GM12878 (cell line): ENCODE data around the gene CRIM1. TPM values are rescaled to one million over a fixed set of nuclear protein-coding genes. Genes with fewer than 3 reads are reported as not detected.

ENCODE experiments used
- ATAC-seq: fragments of 200-7000 bp; cut with Tn5 transposase; 3 replicates; pipeline ENCODE4 v1.9.1; 2020; ENCODE audit warnings: mild to moderate bottlenecking, moderate library complexity
- BruUV-seq: library from RNA; stranded (reverse); fragments of 400-500 nt; replicated peaks from 2 replicates; lab custom pipeline; 2021; lab: Mats Ljungman, UMichigan
- CTCF ChIA-PET: fragments of 300-600 bp; sonication (Branson Sonifier 250); formaldehyde crosslinking; extraction: SDS; loops from one replicate; lab custom pipeline; 2021; ENCODE audit warnings: inconsistent platforms; lab: Yijun Ruan, JAX
- POLR2A ChIA-PET: fragments of 350-600 bp; formaldehyde crosslinking; extraction: SDS; loops from one replicate; lab custom pipeline; 2021; ENCODE audit warnings: inconsistent platforms; lab: Charles Lee
- RAD21 ChIA-PET: fragments of 300-600 bp; sonication (Branson Sonifier 250); formaldehyde crosslinking; loops from one replicate; lab custom pipeline; 2023; ENCODE audit warnings: antibody characterized with exemption; ENCODE audit not compliant: unreplicated experiment; lab: Charles Lee
- SMC1A ChIA-PET: fragments of 300-600 bp; sonication (Branson Sonifier 250); formaldehyde crosslinking; loops from one replicate; lab custom pipeline; 2023; ENCODE audit not compliant: unreplicated experiment, uncharacterized antibody; lab: Charles Lee
- DNase-seq: peaks from one replicate; pipeline ENCODE4 v3.0.0-alpha.2; 2011; ENCODE audit warnings: low read depth, low spot score
- FAIRE-seq: peaks from 3 replicates; lab custom pipeline; 2011; peaks lifted over from hg19 to GRCh38; lab: Jason Lieb, UNC
- H2AFZ ChIP-seq: 2 replicates; pipeline ENCODE4 v1.6.0; 2011; ENCODE audit warnings: low read depth, low read length, control low read depth; ENCODE audit not compliant: control insufficient read depth
- H3K27ac ChIP-seq: 2 replicates; pipeline ENCODE4 v1.5.1; 2011; ENCODE audit warnings: control low read depth; ENCODE audit not compliant: control insufficient read depth, insufficient read depth
- H3K27me3 ChIP-seq, 2 experiments: replicated peaks in 1 of 2; 2 replicates each; pipeline versions ENCODE4 v1.6.0 to v1.6.1; 2011; ENCODE audit warnings: low read length in 1 of 2; ENCODE audit not compliant: control insufficient read depth in 2 of 2, insufficient read depth in 2 of 2
- H3K36me3 ChIP-seq, 2 experiments: 2 replicates each; pipeline ENCODE4 v1.5.1; 2011; ENCODE audit warnings: low read length in 1 of 2; ENCODE audit not compliant: control insufficient read depth in 2 of 2, insufficient read depth in 2 of 2
- H3K4me1 ChIP-seq: 2 replicates; pipeline ENCODE4 v1.6.1; 2011; ENCODE audit warnings: mild to moderate bottlenecking, low read length, moderate library complexity, mixed read lengths; ENCODE audit not compliant: control insufficient read depth, insufficient read depth
- H3K4me2 ChIP-seq: 2 replicates; pipeline ENCODE4 v1.6.0; 2011; ENCODE audit warnings: control low read depth; ENCODE audit not compliant: control insufficient read depth, insufficient read depth
- H3K4me3 ChIP-seq: fragments of 200-600 bp; sonication (generic); 2 replicates; pipeline ENCODE4 v1.5.1; 2016
- H3K79me2 ChIP-seq: 2 replicates; pipeline ENCODE4 v1.6.0; 2011; ENCODE audit warnings: low read length; ENCODE audit not compliant: control insufficient read depth, insufficient read depth
- H3K9ac ChIP-seq: 2 replicates; pipeline ENCODE4 v1.8.0; 2011; ENCODE audit warnings: low read length, control low read depth, mixed read lengths; ENCODE audit not compliant: control insufficient read depth, insufficient read depth
- H3K9me3 ChIP-seq: replicated peaks from 3 replicates; pipeline ENCODE4 v1.5.1; 2011; ENCODE audit warnings: mild to moderate bottlenecking, low read length; ENCODE audit not compliant: control insufficient read depth, insufficient read depth
- H4K20me1 ChIP-seq: 2 replicates; pipeline ENCODE4 v1.6.0; 2011; ENCODE audit not compliant: control insufficient read depth, insufficient read depth
- BACH1 ChIP-seq: fragments of 450-650 bp; IDR thresholded peaks from 2 replicates; pipeline ENCODE4 v1.6.1; 2017; ENCODE audit warnings: mild to moderate bottlenecking, borderline replicate concordance
- BCL3 ChIP-seq: IDR thresholded peaks from 2 replicates; pipeline ENCODE4 v1.6.1; 2011; ENCODE audit warnings: borderline replicate concordance, low read depth, mild to moderate bottlenecking, moderate library complexity, low read length; ENCODE audit not compliant: insufficient read depth, poor library complexity, severe bottlenecking
- CTCF ChIP-seq, 3 experiments: IDR thresholded peaks in 2 of 3; conservative IDR thresholded peaks in 1 of 3; 2 replicates each; pipeline ENCODE4 v1.5.1; 2011; ENCODE audit warnings: low read depth in 3 of 3, low read length in 3 of 3, mild to moderate bottlenecking in 3 of 3, control low read depth in 2 of 3, moderate library complexity in 2 of 3, inconsistent platforms in 1 of 3, mixed read lengths in 1 of 3; ENCODE audit not compliant: control insufficient read depth in 2 of 3, insufficient read depth in 1 of 3; ENCODE audit errors: extremely low read depth in 1 of 3
- HDAC2 ChIP-seq: fragments of 200-600 bp; sonication (generic); IDR thresholded peaks from 2 replicates; pipeline ENCODE4 v1.6.1; 2017
- HSF1 ChIP-seq: fragments of 150-350 bp; IDR thresholded peaks from 2 replicates; pipeline ENCODE4 v1.6.1; 2014; ENCODE audit warnings: mild to moderate bottlenecking, low read depth, low read length
- KAT2A ChIP-seq: conservative IDR thresholded peaks from 2 replicates; pipeline ENCODE4 v1.6.1; 2011; ENCODE audit warnings: low read depth, low read length; ENCODE audit not compliant: control insufficient read depth
- MTA3 ChIP-seq: IDR thresholded peaks from 2 replicates; pipeline ENCODE4 v1.6.1; 2012; ENCODE audit warnings: low read length, inconsistent platforms, borderline replicate concordance
- NBN ChIP-seq: fragments of 450-650 bp; IDR thresholded peaks from 2 replicates; pipeline ENCODE4 v1.6.1; 2016
- NRF1 ChIP-seq: conservative IDR thresholded peaks from 2 replicates; pipeline ENCODE4 v1.6.1; 2011; ENCODE audit warnings: mild to moderate bottlenecking, low read depth, low read length, improper control_type of control experiment
- PAX5 ChIP-seq: IDR thresholded peaks from 2 replicates; pipeline ENCODE4 v1.6.1; 2011; ENCODE audit warnings: low read depth, low read length, borderline replicate concordance
- POLR2A ChIP-seq: IDR thresholded peaks from 2 replicates; pipeline ENCODE4 v1.6.1; 2011; ENCODE audit warnings: low read depth, mild to moderate bottlenecking, low read length
- POU2F2 ChIP-seq: IDR thresholded peaks from 3 replicates; pipeline ENCODE4 v1.6.1; 2011; ENCODE audit warnings: low read depth, mild to moderate bottlenecking, low read length, borderline replicate concordance
- RELA ChIP-seq: fragments of 450-650 bp; IDR thresholded peaks from 2 replicates; pipeline ENCODE4 v1.8.0; 2014; ENCODE audit warnings: borderline replicate concordance; ENCODE audit not compliant: partially characterized antibody
- RUNX3 ChIP-seq: IDR thresholded peaks from 2 replicates; pipeline ENCODE4 v1.6.1; 2012; ENCODE audit warnings: low read length, inconsistent platforms
- SP1 ChIP-seq: IDR thresholded peaks from one replicate; pipeline ENCODE4 v1.6.1; 2011; ENCODE audit warnings: low read depth, low read length
- STAT1 ChIP-seq: fragments of 450-650 bp; conservative IDR thresholded peaks from 2 replicates; pipeline ENCODE4 v1.6.1; 2014; ENCODE audit warnings: antibody characterized with exemption, mild to moderate bottlenecking
- ZNF622 ChIP-seq: fragments of 450-650 bp; IDR thresholded peaks from 2 replicates; pipeline ENCODE4 v1.6.1; 2017; ENCODE audit warnings: mild to moderate bottlenecking, inconsistent platforms
- WGBS: methylation state at CpG from one replicate; pipeline ENCODE4 v1.1.6; 2016; ENCODE audit warnings: low lambda C conversion rate; ENCODE audit not compliant: insufficient replicate concordance, insufficient coverage; ENCODE audit errors: missing lambda C conversion rate; 5-methylcytosine and 5-hydroxymethylcytosine counted together
- in situ Hi-C: fragments of 300-500 bp; cut with MboI; formaldehyde crosslinking; loops from 9 replicates; pipeline ENCODE4 v1.14.3; 2018; ENCODE audit warnings: mixed read lengths
- intact Hi-C: fragments of 100-400 bp; cut with micrococcal nuclease; formaldehyde crosslinking; loops from one replicate; pipeline ENCODE4 v1.14.2; 2022; ENCODE audit not compliant: unreplicated experiment
- polyA plus RNA-seq, 11 experiments: library from polyadenylated mRNA; depleted of rRNA in 4 of 11; unstranded in 6 of 11; stranded (reverse) in 5 of 11; fragments of >200 nt; fragmentation: Nextera tagmentation in 4 of 11; fragmentation: Illumina TruSeq in 1 of 11; extraction: Ambion mirVana in 4 of 11; extraction: Trizol in 1 of 11; gene quantifications; 1 replicate in 1 of 11; 2 replicates in 10 of 11; pipeline versions ENCODE4 v1.2.1 to v1.2.3, GENCODE V29; 2011 to 2016; ENCODE audit warnings: inconsistent platforms in 2 of 11, missing spikeins in 2 of 11, low read depth in 1 of 11
- total RNA-seq, 4 experiments: library from RNA; depleted of rRNA in 3 of 4; stranded (reverse); fragments of >200 nt in 3 of 4; fragmentation: Illumina TruSeq in 1 of 4; extraction: Trizol in 1 of 4; gene quantifications; 2 replicates each; pipeline versions ENCODE4 v1.2.1 to v1.2.3, GENCODE V29; 2013 to 2021

The CRIM1 gene
- total and polyA plus RNA-seq, 10 of the 15 experiments (the other 5 are each of a cell fraction or from before 2014, with no cell fraction given), result 0.42 to 7.4 (median 3.1) TPM

GRCh38 chr2:36483290-36483689, 127.7 kb downstream of the CRIM1 start:
- no peak for DNase-seq

More at GRCh38 chr2:36483290-36483689, 127.7 kb downstream of the CRIM1 start:
- WGBS, result 32% methylated on average over 4 of the region's 4 CpGs
- RAD21 ChIA-PET, result no interaction called here
- no peaks in the 10 kb centered on the region for H3K27me3 ChIP-seq
- no peak overlapping the region for H3K27ac ChIP-seq
- H3K4me1 ChIP-seq, result no peaks in the 10 kb centered on the region
- SMC1A ChIA-PET, result no interaction called here
- no peaks in the 10 kb centered on the region for H4K20me1 ChIP-seq
- no peaks in the 10 kb centered on the region for H3K36me3 ChIP-seq
- no peak overlapping the region for H3K9ac ChIP-seq
- ATAC-seq (no peak), FAIRE-seq (no peak)
- no peak overlapping the region for H3K4me3 ChIP-seq
- CTCF ChIA-PET, result no interaction called here
- in situ Hi-C loops (no loop called here), intact Hi-C loops (no loop called here)
- POLR2A ChIA-PET, result no interaction called here
- H2AFZ ChIP-seq, result no peak overlapping the region
- no peak overlapping the region for H3K4me2 ChIP-seq
- H3K79me2 ChIP-seq, result no peaks in the 10 kb centered on the region
- H3K9me3 ChIP-seq, result no peaks in the 10 kb centered on the region
- no peak for TF ChIP-seq RUNX3
- no peak for TF ChIP-seq CTCF (IDR thresholded peaks at IDR 0.05 in 2 of 3, conservative IDR thresholded peaks at IDR 0.05 in 1 of 3; ENCODE audit: control insufficient read depth in 2 of 3, extremely low read depth in 1 of 3, insufficient read depth in 1 of 3, low read depth in 3 of 3, low read length in 3 of 3)
- no peak for TF ChIP-seq POLR2A
- TF ChIP-seq POU2F2, result no peak
- TF ChIP-seq BCL3, result no peak
- no peak for TF ChIP-seq HSF1
- no peak for TF ChIP-seq ZNF622
- no peak for TF ChIP-seq STAT1
- no peak for TF ChIP-seq KAT2A
- TF ChIP-seq MTA3, result no peak
- no peak for TF ChIP-seq NRF1
- TF ChIP-seq SP1, result no peak
- no peak for TF ChIP-seq NBN
- TF ChIP-seq PAX5, result no peak
- TF ChIP-seq HDAC2, result no peak
- no peak for TF ChIP-seq BACH1
- TF ChIP-seq RELA, result no peak
- TF ChIP-seq, all 136 proteins: peak for 0
- BruUV-seq, result no TSS peak
